Caco-2 (cell line): Measurements from ENCODE around the gene ZBTB42. TPM values are rescaled to one million over a fixed set of nuclear protein-coding genes. Genes with fewer than 3 reads are reported as not detected.

Experiments used
- BruUV-seq: library from RNA; stranded (reverse); fragments of 400-500 nt; replicated peaks from 2 replicates; lab custom pipeline; 2021; lab: Mats Ljungman, UMichigan
- CTCF ChIA-PET: fragments of 300-600 bp; sonication (Branson Sonifier 250); formaldehyde crosslinking; loops from one replicate; lab custom pipeline; 2022; ENCODE audit warnings: antibody characterized with exemption; lab: Charles Lee
- POLR2A ChIA-PET: fragments of 300-600 bp; sonication (Branson Sonifier 250); formaldehyde crosslinking; loops from one replicate; lab custom pipeline; 2022; ENCODE audit warnings: antibody characterized with exemption; lab: Charles Lee
- DNase-seq, 2 experiments: peaks; one replicate each; pipeline versions ENCODE4 v3.0.0 to v3.0.0-alpha.2; 2020 to 2022
- H3K27me3 ChIP-seq: replicated peaks from 2 replicates; pipeline ENCODE4 v1.6.0; 2011; ENCODE audit warnings: low read length; ENCODE audit not compliant: control insufficient read depth, insufficient read depth
- H3K36me3 ChIP-seq: 2 replicates; pipeline ENCODE4 v1.5.1; 2011; ENCODE audit warnings: low read length; ENCODE audit not compliant: control insufficient read depth, insufficient read depth
- H3K4me1 ChIP-seq: fragments of 250-450 bp; sonication (Bioruptor Pico); 2 replicates; pipeline ENCODE4 v1.5.1; 2020; ENCODE audit warnings: mild to moderate bottlenecking
- H3K4me3 ChIP-seq: 2 replicates; pipeline ENCODE4 v1.5.1; 2011; ENCODE audit warnings: low read depth, mild to moderate bottlenecking, control low read depth, low read length
- H3K9me3 ChIP-seq: fragments of 250-450 bp; sonication (Bioruptor Pico); 2 replicates; pipeline ENCODE4 v1.5.1; 2020; ENCODE audit warnings: mild to moderate bottlenecking, moderate library complexity
- H3K27ac Mint-ChIP-seq: one replicate; pipeline ENCODE4 v1.8.0; 2022; ENCODE audit warnings: mixed read lengths; ENCODE audit not compliant: unreplicated experiment
- H3K27me3 Mint-ChIP-seq: one replicate; pipeline ENCODE4 v1.8.0; 2022; ENCODE audit warnings: mixed read lengths; ENCODE audit not compliant: insufficient read depth, unreplicated experiment
- H3K36me3 Mint-ChIP-seq: one replicate; pipeline ENCODE4 v1.8.0; 2022; ENCODE audit warnings: mild to moderate bottlenecking, mixed read lengths; ENCODE audit not compliant: insufficient read depth, unreplicated experiment
- H3K4me1 Mint-ChIP-seq: one replicate; pipeline ENCODE4 v1.8.0; 2022; ENCODE audit warnings: low read depth, mixed read lengths; ENCODE audit not compliant: unreplicated experiment
- H3K4me3 Mint-ChIP-seq: one replicate; pipeline ENCODE4 v1.8.0; 2022; ENCODE audit warnings: mild to moderate bottlenecking, moderate library complexity, mixed read lengths; ENCODE audit not compliant: unreplicated experiment
- H3K9me3 Mint-ChIP-seq: one replicate; pipeline ENCODE4 v1.8.0; 2022; ENCODE audit warnings: mixed read lengths; ENCODE audit not compliant: unreplicated experiment
- CTCF ChIP-seq, 2 experiments: fragments of 200-600 bp in 1 of 2; IDR thresholded peaks; 1 replicate in 1 of 2; 2 replicates in 1 of 2; pipeline versions ENCODE4 v1.5.1 to v1.8.0; 2011 to 2022; ENCODE audit warnings: antibody characterized with exemption in 1 of 2, control low read depth in 1 of 2, inconsistent platforms in 1 of 2, low read depth in 1 of 2, low read length in 1 of 2, mild to moderate bottlenecking in 1 of 2, moderate library complexity in 1 of 2; ENCODE audit not compliant: insufficient read depth in 1 of 2, severe bottlenecking in 1 of 2, unreplicated experiment in 1 of 2
- intact Hi-C: fragments of 100-400 bp; cut with micrococcal nuclease; formaldehyde crosslinking; loops from one replicate; pipeline ENCODE4 v1.10.0; 2022; ENCODE audit not compliant: unreplicated experiment
- total RNA-seq: library from RNA; stranded (reverse); gene quantifications from 2 replicates; pipeline ENCODE4 v1.2.3, GENCODE V29; 2022

Gene ZBTB42
- total RNA-seq, 1 experiment from 2014 or later, result 9.7 TPM

DNA sequence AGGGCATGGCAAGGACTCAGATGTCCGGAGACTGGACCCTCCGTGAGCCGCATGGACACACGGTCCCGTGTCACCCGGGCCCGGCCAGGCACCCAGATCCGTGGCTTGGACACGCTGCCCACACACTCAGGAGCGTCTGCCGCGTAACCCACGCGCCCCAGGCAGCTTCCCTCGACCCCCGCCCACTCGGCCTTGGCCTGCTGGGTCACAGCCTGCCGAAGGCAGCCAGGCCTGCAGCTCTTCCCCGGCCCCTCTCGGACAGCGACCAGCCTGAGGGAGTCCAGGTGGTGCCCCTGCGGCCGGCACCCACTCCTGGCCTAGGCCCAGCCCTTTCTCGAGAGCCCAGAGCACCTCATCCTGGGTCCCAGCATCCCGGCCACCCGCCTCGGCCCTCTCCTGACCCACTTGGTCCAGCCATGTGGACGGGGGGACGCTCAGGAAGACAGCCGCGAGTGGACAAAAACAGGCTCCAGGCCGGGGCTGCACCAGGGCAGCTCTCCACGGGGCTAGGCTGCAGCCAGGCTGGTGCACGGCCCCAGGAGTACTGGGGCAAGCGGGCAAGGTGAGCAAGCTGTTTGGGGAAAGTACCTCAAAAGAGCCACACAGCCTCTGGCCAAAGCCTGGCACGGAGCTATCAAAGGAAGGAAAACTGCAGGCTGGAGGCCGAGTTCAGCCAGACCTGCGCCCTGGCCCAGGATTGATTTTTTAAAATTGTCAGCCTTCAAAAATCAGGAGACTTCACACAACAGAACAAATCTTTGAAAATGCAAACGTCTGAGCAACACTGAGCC lies 11.8 kb upstream of the ZBTB42 start:
- ChIA-PET POLR2A (no interaction called here), CTCF (no interaction called here)
- Histone ChIP-seq H3K9me3 (no peaks in the 10 kb centered on the region), H3K36me3 (no peaks in the 10 kb centered on the region), H3K27me3 (no peaks in the 10 kb centered on the region), H3K4me1 (peaks cover 4% of the 10 kb centered on the region; the same call in 1 of the 2 replicates), H3K4me3 (no peak overlapping the region)
- Mint-ChIP-seq H3K27ac (no peak overlapping the region), H3K4me1 (no peaks in the 10 kb centered on the region), H3K4me3 (no peak overlapping the region), H3K9me3 (no peaks in the 10 kb centered on the region), H3K27me3 (no peaks in the 10 kb centered on the region), H3K36me3 (peaks cover 10% of the 10 kb centered on the region)
- intact Hi-C loops, result no loop called here
- TF ChIP-seq CTCF (IDR thresholded peaks at IDR 0.05; ENCODE audit: insufficient read depth in 1 of 2, low read depth in 1 of 2, low read length in 1 of 2, severe bottlenecking in 1 of 2, unreplicated experiment in 1 of 2), result no peak
- no TSS peak for BruUV-seq
- DNase-seq, result no peak

GRCh38 chr14:104789752-104790743 lies 10.9 kb upstream of the ZBTB42 start:
- H3K27me3 ChIP-seq, result no peaks in the 10 kb centered on the region
- Mint-ChIP-seq H3K36me3 (peaks cover 10% of the 10 kb centered on the region), H3K9me3 (no peaks in the 10 kb centered on the region), H3K27ac (no peak overlapping the region), H3K27me3 (no peaks in the 10 kb centered on the region), H3K4me1 (no peaks in the 10 kb centered on the region), H3K4me3 (no peak overlapping the region)
- H3K4me1 ChIP-seq, result peaks cover 9% of the 10 kb centered on the region; the same call in 1 of the 2 replicates
- no peaks in the 10 kb centered on the region for H3K9me3 ChIP-seq
- CTCF ChIA-PET, result no interaction called here
- POLR2A ChIA-PET, result no interaction called here
- no peak overlapping the region for H3K4me3 ChIP-seq
- H3K36me3 ChIP-seq, result no peaks in the 10 kb centered on the region
- no peak for TF ChIP-seq CTCF (IDR thresholded peaks at IDR 0.05; ENCODE audit: insufficient read depth in 1 of 2, low read depth in 1 of 2, low read length in 1 of 2, severe bottlenecking in 1 of 2, unreplicated experiment in 1 of 2)
- DNase-seq, result no peak
- BruUV-seq, result no TSS peak
- intact Hi-C loops, result no loop called here

GRCh38 chr14:104791425-104791824 lies 9.5 kb upstream of the ZBTB42 start:
- H3K4me3 Mint-ChIP-seq, result no peak overlapping the region
- DNase-seq, result no peak
- H3K27me3 ChIP-seq, result no peaks in the 10 kb centered on the region
- H3K36me3 Mint-ChIP-seq, result peaks cover 10% of the 10 kb centered on the region
- intact Hi-C loops, result no loop called here
- H3K9me3 ChIP-seq, result no peaks in the 10 kb centered on the region
- H3K36me3 ChIP-seq, result no peaks in the 10 kb centered on the region
- CTCF ChIA-PET, result interaction anchor here (0.7 kb wide), 1 partner anchor 35 kb away, joined by 4 read pairs; no protein-coding TSS in a partner anchor
- H3K27ac Mint-ChIP-seq, result no peak overlapping the region
- no TSS peak for BruUV-seq
- H3K9me3 Mint-ChIP-seq, result no peaks in the 10 kb centered on the region
- H3K27me3 Mint-ChIP-seq, result no peaks in the 10 kb centered on the region
- H3K4me1 Mint-ChIP-seq, result no peaks in the 10 kb centered on the region
- POLR2A ChIA-PET, result no interaction called here
- no peak overlapping the region for H3K4me3 ChIP-seq
- peaks cover 16% of the 10 kb centered on the region for H3K4me1 ChIP-seq
- TF ChIP-seq CTCF (IDR thresholded peaks at IDR 0.05; ENCODE audit: insufficient read depth in 1 of 2, low read depth in 1 of 2, low read length in 1 of 2, severe bottlenecking in 1 of 2, unreplicated experiment in 1 of 2), result no peak
